BE2C (cell line): ENCODE measurements around the gene AQP12B.

Experiments used
- DNase-seq: peaks from one replicate; pipeline ENCODE4 v3.0.0-alpha.2; 2020
- H3K27me3 ChIP-seq: fragments of 250-450 bp; sonication (Bioruptor Pico); 2 replicates; pipeline ENCODE4 v1.5.1; 2020; ENCODE audit warnings: mild to moderate bottlenecking
- H3K36me3 ChIP-seq: fragments of 250-450 bp; sonication (Bioruptor Pico); 2 replicates; pipeline ENCODE4 v1.5.1; 2020; ENCODE audit warnings: mild to moderate bottlenecking
- H3K4me1 ChIP-seq: fragments of 250-450 bp; sonication (Bioruptor Pico); 2 replicates; pipeline ENCODE4 v1.5.1; 2020
- H3K4me3 ChIP-seq: 2 replicates; pipeline ENCODE4 v1.5.1; 2011; ENCODE audit warnings: low read depth, low read length
- H3K9me3 ChIP-seq: fragments of 250-450 bp; sonication (Bioruptor Pico); 2 replicates; pipeline ENCODE4 v1.5.1; 2020
- TF ChIP-seq, protein P1 (sequence below): IDR thresholded peaks from 2 replicates; pipeline ENCODE4 v1.5.1; 2012; ENCODE audit warnings: mild to moderate bottlenecking, low read depth, low read length

The AQP12B gene

DNA sequence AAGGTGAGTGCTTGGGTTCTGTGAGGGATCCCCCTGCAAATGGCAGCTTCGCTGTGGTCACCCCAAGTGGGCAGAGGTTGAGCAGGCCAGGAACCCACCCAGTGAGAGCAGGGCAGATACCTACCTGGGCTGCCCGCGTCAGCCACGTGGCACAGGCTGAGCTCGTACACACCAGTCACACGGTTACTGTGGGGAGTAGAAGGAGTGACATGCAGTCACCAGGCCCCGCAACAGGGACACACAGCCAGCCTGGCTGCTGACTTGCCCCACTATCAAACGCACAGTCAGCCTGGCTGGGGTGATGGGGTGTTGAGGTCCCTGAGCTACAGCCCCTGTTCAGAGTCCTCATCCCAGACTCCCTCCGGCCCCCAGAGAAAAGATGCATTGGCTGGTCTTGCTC is 41.2 kb upstream of the AQP12B start:
- Histone ChIP-seq H3K9me3 (no peaks in the 10 kb centered on the region; the same call in 1 of the 2 replicates), H3K36me3 (no peaks in the 10 kb centered on the region)

DNA sequence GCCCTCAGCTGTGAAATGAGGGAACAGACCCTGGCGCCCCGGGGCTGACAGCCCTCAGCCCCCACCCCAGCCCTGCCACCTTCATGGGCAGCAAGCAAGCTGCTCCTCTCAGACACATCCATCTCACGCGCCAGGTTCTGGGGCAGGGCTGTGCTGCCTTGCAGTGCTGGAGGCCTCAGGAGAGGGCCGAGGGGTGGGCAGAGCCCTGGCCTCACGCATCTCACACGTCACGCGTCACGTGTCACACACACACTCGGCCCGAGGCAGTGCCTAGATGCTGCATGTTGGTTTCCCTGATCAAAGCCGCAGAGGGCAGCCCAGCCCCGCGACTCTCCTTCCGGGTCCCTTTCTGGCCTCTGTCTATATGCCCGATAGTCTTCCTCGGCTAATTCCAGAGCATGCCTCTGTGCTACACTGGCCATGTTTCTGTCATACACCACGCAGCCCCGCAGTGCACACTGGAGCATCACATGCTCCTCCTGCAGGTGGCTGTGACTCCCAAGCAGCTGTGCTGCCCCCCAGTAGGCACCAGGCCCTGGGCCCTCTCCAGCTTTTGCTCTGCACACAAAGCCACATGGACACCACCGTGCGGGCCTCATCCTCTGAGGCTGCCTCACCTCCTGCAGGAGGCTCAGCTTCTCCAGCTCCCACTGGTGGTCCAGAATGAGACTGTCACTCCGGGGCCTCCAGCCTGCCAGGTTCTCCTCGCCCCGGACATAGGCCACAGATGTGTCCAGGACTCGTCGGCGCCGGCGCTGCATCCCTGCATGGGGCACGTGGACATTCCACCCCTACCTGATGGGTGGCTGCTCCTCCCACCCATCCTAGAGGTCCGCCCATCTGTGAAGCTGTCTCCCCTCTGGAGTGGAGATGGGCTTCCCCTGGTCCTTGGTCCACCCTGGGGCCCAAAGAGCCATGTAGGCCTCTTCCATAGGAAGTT is 40.4 kb upstream of the AQP12B start:
- Histone ChIP-seq H3K9me3 (no peaks in the 10 kb centered on the region; the same call in 1 of the 2 replicates), H3K36me3 (no peaks in the 10 kb centered on the region), H3K27me3 (no peaks in the 10 kb centered on the region), H3K4me3 (no peak overlapping the region), H3K4me1 (no peaks in the 10 kb centered on the region)
- no peak for DNase-seq
- TF ChIP-seq, protein P1, sequence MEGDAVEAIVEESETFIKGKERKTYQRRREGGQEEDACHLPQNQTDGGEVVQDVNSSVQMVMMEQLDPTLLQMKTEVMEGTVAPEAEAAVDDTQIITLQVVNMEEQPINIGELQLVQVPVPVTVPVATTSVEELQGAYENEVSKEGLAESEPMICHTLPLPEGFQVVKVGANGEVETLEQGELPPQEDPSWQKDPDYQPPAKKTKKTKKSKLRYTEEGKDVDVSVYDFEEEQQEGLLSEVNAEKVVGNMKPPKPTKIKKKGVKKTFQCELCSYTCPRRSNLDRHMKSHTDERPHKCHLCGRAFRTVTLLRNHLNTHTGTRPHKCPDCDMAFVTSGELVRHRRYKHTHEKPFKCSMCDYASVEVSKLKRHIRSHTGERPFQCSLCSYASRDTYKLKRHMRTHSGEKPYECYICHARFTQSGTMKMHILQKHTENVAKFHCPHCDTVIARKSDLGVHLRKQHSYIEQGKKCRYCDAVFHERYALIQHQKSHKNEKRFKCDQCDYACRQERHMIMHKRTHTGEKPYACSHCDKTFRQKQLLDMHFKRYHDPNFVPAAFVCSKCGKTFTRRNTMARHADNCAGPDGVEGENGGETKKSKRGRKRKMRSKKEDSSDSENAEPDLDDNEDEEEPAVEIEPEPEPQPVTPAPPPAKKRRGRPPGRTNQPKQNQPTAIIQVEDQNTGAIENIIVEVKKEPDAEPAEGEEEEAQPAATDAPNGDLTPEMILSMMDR = no peak

More for the DNA sequence above, 41.2 kb upstream of the AQP12B start:
- Histone ChIP-seq H3K4me3 (no peak overlapping the region), H3K4me1 (no peaks in the 10 kb centered on the region), H3K27me3 (no peaks in the 10 kb centered on the region)
- DNase-seq = no peak
- TF ChIP-seq, protein P1 = no peak

DNA sequence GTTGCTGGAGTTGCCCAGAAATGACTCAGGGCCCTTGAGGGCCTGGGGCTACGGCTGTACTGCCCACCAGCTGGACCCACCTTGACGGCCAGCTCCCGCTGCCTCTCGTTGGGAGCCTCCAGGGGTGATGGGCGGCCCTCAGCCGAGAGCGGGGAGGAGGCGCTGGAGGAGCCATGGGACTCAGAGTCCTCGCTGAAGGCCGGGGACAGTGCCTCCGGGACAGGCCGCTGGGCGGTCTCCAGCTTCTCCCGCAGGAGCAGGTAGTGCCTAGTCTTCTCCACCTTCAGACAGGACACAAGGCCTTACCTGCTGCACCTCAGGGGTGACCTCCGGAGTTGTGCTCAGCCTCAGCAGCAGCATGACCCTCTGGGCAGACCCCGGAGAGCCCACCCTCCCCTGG is 39.7 kb upstream of the AQP12B start:
- Histone ChIP-seq H3K9me3 (no peaks in the 10 kb centered on the region; the same call in 1 of the 2 replicates), H3K27me3 (no peaks in the 10 kb centered on the region), H3K4me3 (no peak overlapping the region), H3K36me3 (no peaks in the 10 kb centered on the region), H3K4me1 (no peaks in the 10 kb centered on the region)
- TF ChIP-seq, protein P1 = no peak
- DNase-seq = no peak

DNA sequence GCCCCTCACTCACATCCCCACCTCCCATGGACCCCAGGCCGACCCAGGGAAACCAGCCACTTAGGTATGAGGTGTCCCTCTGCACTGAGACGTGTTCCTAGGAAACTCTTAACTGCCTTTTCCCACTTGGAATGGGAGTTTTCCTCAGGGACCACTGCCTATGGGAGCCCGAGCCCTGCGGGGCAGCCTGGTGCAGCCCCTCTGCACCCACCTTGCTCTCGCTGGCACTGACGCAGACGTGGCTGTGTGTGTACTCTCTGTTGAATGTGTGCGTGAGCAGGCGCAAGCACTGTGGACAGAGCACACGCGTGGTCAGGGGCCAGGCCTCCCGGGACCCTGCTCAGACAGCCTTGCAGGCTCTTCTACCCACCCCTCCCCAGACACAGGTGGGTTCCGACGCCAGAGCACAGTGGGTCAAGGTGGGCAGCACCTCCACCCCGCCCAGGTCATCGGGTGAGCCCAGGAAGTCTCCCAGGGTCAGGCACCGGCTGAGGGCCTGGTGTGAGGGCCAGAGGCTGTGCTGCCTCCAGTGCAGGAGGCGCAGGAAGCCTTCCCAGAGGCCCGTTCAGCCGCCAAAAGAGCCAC is 39.0 kb upstream of the AQP12B start:
- Histone ChIP-seq H3K9me3 (no peaks in the 10 kb centered on the region; the same call in 1 of the 2 replicates), H3K27me3 (no peaks in the 10 kb centered on the region), H3K4me1 (no peaks in the 10 kb centered on the region), H3K4me3 (no peak overlapping the region), H3K36me3 (no peaks in the 10 kb centered on the region)
- TF ChIP-seq, protein P1 = no peak
- no peak for DNase-seq

DNA sequence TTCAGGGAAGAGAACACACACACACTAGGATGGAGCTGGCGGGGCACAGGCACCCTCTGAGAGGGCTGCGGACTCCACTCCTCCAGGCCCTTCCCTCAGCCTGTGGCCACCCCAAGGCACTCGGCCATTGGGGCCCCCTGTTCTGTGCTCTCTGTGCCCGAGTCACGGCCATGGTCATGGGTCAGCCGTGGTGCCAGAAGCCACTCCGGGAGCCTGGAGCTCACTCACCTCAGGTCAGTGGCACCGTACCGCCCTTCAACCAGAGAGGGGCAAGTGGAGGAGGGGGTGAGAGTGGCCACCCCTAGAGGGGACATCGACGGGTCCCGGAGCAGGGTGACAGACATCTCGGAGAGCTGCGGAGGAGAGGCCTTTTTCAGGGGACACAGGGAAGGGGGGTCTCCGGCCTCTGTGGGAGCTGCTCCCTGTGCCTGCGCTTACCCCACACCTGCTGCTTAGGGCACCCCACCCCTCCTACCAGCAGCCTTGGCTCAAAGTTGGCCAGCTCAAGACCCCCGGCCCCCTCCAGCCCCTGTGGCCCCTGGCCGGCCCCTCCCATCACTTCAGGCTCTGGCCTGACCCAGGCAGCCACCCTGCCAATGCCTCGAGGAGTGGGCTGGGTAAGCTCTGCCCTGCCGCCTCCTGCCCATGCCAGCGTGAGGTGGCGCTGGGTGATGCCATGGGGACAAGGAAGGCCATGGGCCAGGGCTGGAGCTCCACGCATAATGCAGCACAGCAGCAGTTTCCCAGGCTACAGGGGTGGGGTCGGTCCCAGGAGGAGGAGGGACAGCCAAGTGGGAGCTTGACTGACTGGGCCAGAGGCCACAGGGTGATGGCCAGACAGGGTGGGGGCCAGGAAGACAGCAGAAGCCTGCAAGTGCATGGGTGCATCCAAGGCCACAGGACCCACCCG is 38.3 kb upstream of the AQP12B start:
- Histone ChIP-seq H3K27me3 (no peaks in the 10 kb centered on the region), H3K36me3 (no peaks in the 10 kb centered on the region)
- TF ChIP-seq, protein P1 = no peak

More for the DNA sequence above, 38.3 kb upstream of the AQP12B start:
- no peaks in the 10 kb centered on the region; the same call in 1 of the 2 replicates for H3K9me3 ChIP-seq
- DNase-seq = no peak
- H3K4me3 ChIP-seq = no peak overlapping the region
- H3K4me1 ChIP-seq = no peaks in the 10 kb centered on the region
